Activated CD8-positive, alpha-beta memory T cell treated with anti-CD3 and anti-CD28 coated beads, Interleukin-2, amount 50 U/mL, for 24 hours (primary cell): ENCODE measurements around the gene TNNI2.
"Not testable (repeated sequence)": the region's sequence is repeated elsewhere in the genome, so short reads cannot be mapped to it uniquely, and the experiment has no call there.

Experiments used
- DNase-seq: peaks from one replicate; pipeline ENCODE4 v3.0.0-alpha.2; 2020; ENCODE audit errors: extremely low read depth

The TNNI2 gene

DNA sequence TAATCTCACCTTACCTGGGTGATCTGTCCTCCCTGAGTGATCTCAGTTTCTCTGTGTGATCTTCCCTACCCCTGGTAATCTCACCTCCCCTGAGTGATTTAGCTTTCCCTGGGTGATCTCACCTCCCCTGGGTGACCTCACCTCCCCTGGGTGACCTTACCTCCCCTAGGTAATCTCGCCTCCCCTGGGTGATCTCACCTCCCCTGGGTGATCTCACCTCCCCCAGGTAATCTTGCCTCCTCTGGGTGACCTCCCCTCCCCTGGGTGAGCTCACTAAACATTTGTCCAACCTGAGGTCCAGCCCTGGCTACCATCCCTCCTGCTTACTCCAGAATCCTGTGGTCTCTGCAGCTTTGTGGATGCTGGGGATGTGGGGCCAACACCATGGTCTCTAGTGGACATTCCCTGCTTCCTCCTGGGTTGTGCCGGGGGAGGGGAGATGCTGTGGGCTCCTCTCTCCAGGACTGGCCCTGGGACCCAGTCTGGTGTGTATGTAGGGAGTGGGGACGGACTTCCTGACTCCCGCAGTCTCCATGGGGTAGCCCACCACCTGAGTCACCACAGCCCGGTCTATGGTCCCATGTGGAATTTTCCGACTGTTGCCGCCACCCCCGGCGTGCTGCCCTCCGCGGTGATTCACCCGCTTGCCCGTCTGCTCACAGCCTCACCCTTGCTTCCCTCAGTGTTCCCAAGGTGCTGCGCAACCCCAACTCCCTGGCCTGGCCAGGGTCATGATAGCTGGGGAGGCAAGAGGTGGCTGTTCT lies 24.0 kb downstream of the TNNI2 start:
- DNase-seq, result no peak

DNA sequence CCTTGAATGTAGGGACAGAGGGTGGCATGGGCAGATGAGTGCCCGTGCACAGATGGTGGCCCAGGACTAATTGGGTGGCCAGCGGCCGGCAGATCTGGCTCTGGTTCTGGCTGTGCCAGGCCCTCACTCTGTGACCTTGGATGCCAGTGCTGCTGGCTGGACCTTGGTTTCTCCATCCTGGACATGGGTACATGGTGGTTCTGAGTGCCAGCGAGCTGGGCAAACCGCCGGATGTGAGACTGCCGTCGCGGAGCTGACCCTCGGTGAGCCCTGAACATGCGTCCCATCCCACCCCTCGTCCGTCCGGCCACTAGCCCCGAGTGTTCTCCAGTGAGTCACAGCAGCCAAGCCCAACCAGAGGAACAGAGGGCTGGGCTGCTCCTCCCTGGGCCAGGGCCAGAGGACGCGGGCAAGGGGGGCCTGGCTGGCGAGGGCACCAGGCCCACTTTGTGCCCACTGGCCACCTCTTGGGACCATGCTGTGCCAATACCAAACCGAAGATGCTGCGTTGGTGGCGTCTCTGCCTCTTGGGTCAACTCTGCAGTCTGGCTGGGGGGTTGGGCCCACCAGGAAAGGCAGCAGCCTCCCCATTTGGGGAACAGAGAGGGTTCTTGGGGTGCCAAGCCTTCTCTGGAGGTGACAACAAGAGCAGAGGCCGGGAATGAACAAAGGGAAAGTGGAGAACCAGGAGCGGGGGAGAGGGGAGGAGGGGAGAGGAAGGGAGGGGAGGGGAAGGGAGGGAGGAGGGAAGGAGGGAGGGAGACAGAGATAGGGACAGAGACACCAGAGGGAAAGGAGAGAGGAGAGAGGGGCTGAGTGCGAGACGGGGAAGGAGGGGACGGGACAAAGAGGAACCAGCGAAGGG lies 24.8 kb downstream of the TNNI2 start:
- no peak for DNase-seq

DNA sequence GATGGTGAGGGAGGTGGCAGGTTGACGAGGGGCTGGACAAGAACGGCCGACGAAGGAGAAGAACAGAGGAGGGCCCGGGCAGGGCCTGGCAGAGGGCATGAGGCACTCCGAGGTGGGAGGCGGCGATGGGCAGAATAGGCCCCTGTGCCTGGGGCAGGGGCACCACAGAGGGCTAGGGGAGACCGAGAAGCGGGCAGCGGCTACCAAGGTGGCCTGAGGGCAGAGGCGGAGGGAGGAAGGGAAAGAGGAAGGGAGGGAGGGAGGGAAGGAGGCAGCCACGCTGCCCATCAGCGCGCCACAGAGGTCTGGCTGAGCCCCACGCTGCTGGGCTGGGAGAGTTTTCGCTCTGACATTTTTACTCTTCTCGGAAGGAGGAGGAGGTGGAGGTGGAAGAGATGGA lies 25.4 kb downstream of the TNNI2 start:
- no peak for DNase-seq

DNA sequence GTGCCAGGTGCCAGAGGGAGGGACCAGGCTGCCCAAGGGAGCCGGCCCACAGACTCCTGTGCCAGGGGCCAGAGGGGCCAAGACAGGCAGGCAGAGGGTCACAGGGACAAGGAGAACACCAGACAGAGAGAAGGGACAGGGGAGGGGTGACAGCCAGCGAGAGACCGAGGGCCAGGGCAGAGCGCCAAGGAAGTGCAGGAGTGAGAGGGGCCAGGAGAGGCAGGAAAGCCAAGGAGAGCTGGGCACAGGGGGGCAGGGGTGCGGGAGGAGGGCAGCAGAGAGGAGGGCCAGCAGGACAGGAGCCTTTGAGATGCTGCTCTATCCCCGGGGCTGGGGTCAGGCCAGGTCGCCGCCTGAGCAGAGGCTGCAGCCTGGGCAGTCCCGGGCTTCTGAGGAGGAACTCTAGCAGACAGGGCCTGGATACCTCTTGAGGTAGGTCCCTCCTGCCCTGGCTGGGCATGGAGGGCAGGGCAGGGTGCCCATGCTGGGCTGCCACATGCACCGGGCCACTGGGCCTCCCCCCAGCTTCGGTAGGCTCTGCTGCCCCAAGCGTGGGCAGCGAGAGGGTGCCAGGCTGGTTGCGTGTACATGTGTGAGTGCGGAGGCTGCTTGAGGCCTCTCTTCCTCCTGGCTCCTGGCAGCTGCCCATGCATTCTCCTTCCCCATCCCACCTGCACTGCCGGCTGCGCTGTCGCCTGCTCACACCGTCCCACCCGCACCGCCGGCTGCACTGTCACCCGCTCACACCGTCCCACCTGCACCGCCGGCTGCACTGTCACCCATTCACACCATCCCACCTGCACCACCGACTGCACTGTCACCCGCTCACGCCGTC lies 26.3 kb downstream of the TNNI2 start:
- DNase-seq, result no peak

DNA sequence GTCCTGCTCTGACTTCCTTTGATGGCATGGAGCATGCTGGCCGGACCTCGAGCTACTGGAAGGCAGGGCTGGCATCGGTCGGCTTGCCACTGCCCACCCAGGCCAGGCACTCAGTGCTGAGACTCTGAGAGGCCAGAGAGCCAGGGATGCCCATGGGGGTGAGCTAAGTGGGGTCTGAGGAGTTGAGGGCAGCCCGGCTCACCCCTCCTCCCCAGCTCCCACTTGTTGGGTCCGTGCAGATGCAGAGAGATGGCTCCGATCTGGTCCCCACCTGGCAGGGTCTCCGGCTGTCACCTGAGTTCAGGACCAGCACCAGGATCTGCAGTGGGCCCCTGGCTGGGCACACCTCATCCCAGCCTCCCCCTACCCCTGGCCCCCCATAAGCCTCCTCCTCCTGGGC lies 27.4 kb downstream of the TNNI2 start:
- DNase-seq, result no peak

DNA sequence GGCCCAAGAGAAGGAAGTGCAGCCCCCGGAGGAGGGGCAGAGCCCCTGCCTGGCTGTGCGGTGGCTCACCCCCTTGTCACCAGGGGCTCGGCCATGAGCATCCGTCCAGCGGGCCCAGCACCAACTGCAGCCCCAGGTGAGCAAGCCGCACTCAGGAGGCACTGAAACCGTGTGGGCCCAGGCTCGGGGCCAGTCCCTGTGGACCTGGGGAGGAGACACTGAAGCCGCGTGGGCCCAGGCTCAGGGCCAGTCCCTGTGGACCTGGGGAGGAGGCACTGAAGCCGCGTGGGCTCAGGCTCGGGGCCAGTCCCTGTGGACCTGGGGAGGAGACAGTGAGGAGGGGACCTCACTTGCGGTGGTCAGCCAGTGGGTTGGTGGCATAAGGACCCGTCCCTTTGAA lies 28.0 kb downstream of the TNNI2 start:
- no peak for DNase-seq

DNA sequence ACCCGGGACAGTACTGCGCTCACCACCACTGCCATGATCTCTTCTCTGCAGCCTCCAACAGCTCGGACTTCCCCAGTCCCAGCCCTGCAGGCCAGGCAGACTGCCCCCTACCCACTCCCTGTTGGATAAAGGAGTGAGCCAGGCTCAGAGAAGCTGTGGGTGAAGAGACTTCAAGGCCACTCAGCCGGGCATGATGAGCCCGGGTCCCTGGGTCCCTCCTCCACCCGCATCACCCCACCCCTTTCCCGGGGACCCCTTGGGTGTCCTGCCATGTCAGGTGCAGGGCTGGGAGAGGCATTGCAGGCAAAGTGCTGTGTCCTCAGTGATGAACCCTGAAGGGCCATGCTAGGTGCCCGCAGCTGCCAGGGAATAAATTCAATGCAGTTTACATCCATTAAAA lies 28.6 kb downstream of the TNNI2 start:
- no peak for DNase-seq

DNA sequence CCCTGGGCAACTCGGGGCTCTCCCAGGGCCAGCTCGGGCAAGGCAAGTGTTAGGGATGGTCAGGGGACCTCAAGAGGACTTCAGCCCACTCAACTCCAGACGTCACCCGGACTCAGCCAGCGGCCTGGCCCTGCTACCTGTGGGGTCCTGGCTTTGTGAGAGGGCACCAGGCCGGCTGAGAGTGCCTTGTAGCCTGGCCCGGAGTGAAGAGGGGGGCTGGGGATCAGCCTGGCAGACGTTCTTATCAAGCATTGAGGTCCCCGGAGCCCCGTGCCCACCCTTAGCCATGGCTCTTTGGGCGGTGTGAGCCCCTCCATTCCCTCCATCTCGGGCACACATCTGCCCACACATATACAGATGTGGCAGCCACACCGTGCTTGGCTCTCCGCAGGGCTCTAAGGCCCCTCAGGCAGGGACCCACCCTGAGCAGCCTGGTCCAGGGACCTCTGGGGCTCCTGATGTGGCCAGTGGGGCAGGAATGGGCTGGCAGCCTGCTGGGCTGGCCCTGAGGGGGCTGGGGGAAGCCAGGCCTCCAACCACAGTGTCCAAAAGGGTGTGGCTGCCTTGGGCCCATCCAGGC lies 29.4 kb downstream of the TNNI2 start:
- no peak for DNase-seq

DNA sequence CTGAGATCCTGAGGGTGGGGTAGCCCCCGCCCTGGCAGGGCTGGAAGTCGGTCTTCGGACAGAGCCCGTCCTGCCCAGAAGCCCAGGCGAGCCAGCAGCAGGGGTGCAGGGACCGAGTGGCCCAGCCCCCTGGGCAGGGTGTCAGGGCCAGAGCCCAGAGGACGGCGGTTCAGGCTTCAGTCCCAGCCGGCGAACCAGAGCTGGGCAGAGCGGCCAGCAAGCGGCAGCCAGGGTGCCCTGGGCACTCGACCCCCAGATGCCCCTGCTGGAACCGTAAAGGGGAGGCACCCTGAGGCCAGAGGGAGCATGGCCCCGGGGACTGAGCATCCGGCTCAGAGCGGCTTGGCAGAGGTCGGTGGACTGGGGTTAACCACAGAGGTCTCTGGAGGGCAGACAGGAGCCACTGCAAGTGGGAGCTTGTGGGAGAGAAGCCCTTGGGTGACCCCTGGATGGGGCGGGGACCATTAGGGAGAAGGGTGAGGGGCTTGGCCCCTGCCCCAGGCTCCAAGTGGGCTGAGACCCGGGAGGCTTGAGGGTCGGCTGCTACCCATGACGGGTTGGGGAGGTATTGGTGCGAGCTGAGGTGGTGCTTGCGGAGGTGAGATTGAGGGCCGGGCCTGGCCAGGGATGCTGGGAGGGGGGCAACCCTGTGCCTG lies 30.0 kb downstream of the TNNI2 start:
- no peak for DNase-seq

DNA sequence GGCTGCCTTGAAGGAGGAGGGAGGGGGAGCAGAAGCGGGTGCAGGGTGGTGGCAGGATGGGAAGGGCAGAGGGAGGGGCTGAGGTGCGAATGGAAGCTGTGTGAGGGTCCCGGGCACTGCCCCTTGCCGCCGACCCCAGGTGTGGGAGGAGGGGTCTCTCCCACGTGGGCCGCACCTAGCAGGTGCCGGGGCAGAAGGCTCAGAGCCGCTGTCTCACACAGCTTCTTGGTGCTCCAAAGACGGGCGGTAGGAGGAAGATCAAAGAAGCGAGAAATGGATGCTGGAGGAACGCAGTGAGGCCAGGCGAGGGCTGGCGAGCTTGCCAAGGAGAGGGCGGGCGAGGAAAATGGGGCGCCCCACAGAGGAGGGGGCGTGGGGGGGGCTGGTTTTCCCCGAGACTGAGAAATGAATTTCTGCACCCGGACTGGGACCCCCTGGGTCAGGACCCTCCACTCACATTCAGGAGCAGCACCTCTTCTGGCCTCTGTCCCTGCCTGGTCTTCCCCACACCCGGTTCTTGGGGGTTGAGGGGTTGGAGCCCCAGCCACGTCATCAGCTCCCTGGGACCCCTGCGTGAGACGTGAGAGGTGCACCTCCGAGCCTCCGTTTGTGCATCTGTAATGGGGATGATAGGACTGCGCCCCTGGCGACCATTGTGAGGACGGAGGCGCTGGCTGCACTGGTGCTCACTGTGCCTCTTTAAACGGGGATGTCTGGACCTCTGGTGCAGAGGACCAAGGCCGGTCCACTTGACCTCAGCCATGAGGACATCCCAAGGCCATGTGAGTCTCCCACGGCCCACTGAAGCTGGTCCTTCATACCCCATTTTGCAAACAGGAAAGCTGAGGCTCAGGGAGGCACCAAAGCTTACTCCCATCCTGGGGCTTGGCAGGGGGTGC lies 30.9 kb downstream of the TNNI2 start:
- DNase-seq, result no peak

DNA sequence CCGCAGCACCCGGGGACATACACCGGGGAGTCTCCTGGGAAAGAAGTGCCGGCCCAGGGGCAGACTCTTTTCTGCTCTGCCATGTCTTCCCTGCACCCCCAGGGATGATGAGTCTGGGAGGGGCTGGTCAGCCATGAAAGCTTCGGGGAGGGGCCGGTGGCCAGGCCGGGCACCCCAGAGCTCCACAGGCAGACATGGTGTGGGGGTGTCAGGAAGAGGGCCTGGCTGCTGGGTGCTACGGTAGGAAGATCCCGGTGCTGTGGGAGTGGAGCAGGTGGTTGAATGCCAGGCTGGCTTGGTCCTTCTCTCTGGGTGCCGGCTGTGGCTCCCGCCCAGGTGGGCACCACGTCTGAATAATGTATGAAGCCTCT lies 31.5 kb downstream of the TNNI2 start:
- DNase-seq, result no peak

DNA sequence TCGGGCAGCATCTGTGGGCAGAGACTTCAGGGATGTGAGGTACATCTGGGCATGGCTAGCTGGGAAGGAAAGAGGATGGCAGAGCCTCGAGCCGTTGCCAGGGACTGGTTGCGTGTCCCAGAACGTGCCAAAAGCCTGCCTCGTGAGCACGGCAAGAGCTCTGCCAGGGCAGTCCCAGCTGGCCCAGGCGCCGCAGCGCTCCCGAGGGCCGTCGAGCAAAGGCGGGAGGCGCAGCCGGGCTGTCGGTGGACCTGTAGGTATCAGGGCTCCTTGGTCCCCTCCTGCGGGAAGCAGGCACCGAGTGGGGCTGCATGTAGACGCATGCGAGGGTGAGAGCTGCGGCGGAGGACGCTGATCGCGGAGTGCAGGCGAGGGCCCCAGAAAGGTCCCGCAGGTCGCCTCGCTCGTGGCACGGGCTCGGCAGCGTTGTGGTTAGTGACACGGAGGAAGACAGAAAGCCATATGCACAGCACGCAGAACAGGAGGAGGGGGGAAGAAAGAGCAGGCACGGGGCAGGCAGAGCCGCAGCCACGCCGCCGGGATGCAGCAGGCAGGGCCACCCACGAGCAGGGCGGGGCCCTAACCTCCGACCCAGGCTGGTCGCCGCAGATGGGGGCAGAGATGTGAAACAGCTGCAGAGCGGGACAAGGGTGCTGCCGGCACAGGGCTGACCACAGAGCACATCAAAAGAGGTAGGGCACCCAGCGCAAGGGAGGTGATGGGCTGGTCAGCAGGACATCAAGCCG lies 32.1 kb downstream of the TNNI2 start:
- no peak for DNase-seq

DNA sequence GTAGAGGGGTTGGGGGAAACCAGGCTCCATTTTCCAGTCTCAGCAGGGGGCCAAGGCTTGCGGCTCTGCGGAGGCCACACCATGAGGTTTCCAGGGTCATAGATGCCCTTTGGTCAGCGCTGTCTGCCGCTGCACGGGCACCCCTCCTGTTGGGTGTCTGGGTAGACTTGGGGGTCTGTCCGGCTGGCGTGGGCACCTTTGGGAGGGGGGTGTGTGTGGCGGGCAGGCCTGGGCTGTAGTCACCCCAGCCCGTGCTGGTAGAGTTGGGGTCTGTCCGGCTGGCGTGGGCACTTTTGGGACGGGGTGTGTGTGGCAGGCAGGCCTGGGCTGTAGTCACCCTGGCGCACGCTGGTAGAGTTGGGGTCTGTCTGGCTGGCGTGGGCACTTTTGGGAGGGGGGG lies 32.8 kb downstream of the TNNI2 start:
- no peak for DNase-seq

DNA sequence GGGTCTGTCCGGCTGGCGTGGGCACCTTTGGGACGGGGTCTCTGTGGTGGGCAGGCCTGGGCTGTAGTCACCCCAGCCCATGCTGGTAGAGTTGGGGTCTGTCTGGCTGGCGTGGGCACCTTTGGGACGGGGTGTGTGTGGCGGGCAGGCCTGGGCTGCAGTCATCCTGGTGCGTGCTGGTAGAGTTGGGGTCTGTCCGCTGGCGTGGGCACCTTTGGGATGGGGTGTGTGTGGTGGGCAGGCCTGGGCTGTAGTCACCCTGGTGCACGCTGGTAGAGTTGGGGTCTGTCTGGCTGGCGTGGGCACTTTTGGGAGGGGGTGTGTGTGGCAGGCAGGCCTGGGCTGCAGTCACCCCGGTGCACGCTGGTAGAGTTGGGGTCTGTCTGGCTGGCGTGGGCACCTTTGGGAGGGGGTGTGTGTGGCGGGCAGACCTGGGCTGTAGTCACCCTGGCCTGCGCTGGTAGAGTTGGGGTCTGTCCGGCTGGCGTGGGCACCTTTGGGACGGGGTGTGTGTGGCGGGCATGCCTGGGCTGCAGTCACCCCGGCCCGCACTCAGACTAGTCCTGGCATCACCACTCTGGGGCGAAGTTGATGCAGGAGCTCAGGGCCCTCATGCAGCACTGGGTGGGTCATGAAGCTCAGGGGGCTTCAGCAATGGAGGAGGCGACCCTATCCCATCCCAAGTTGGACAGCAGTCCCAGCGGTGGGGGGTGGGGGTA lies 33.6 kb downstream of the TNNI2 start:
- no peak for DNase-seq

DNA sequence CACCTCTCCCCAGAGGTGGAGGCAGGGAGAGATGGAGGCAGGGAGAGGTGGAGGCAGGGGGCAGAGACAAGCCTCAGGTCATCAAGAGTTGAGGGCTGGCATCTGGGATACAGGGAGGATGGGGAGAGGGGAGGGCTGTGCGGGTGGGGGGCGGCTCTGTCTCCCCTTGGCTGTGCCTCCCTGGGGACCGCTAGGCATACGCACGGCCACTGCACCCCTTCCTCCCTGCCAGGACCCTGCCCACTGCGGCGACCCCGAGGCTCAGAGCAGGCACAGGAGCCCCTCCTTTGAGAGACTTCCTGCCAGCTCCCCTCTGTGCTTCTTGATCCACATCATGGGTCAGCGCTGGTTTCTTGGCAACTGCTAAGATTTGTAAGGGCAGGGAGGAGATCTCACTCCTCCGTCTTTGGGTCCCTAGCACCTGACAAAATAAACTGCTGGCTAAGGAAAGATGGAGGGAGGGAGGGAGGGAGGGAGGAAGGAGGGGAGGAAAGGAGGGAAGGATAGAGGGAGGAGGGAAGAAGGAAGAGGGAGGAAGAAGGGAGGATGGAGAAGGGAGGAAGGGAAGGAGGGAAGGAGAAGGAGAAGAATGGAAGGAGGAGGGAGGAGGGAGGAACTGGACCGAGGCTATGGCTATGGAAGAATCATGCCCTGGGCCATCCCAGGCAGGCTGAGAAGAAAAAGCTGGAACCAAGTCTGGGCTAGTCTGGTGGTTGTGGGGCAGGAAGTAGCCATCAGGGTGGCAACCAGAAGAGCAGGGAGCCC lies 34.4 kb downstream of the TNNI2 start:
- no peak for DNase-seq

DNA sequence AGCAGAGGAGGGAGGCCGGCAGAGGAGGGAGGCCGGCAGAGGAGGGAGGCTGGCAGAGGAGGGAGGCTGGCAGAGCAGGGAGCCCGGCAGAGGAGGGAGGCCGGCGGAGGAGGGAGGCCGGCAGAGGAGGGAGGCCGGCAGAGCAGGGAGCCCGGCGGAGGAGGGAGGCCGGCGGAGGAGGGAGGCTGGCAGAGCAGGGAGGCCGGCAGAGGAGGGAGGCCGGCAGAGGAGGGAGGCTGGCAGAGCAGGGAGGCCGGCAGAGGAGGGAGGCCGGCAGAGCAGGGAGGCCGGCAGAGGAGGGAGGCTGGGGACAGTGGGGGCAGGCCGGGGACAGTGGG lies 35.0 kb downstream of the TNNI2 start:
- DNase-seq, result not testable (repeated sequence)

DNA sequence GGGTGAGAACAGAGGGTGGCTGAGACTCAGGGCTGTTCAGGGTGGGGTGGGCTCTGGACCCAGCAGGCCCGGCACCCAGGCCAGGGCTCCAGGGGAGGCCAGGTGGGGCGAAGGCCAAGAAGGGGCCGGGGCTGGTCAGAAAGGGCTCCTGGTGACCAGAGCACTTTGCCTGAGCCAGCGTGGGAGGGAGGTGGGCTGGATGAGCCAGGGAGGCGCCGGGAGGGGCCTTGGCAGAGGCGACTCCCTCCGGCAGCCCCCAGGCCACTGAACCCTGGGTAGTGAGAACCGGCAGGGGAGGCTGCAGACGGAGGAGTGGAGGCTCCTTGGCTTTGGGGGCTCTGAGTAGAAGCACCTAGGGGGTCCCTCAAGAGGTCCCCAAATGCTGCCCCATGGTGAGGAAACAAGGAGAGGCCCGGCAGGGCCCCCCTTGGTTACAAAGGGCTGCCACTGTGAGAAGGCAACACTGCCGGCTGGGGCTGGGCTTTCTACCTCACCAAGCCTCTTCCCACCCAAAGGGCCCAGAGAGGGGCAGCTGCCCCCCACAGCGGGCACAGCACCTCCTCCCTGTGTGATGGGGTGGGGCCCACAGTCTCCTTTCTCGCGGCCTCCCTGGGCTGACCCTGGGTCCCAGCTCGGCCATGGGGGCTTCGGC lies 35.8 kb downstream of the TNNI2 start:
- not testable (repeated sequence) for DNase-seq
